ENCODE measurements around the gene ALG14.
A peak's percentile ranks its signal among the peaks of the same experiment; 100 is the strongest.

Gene ALG14

DNA sequence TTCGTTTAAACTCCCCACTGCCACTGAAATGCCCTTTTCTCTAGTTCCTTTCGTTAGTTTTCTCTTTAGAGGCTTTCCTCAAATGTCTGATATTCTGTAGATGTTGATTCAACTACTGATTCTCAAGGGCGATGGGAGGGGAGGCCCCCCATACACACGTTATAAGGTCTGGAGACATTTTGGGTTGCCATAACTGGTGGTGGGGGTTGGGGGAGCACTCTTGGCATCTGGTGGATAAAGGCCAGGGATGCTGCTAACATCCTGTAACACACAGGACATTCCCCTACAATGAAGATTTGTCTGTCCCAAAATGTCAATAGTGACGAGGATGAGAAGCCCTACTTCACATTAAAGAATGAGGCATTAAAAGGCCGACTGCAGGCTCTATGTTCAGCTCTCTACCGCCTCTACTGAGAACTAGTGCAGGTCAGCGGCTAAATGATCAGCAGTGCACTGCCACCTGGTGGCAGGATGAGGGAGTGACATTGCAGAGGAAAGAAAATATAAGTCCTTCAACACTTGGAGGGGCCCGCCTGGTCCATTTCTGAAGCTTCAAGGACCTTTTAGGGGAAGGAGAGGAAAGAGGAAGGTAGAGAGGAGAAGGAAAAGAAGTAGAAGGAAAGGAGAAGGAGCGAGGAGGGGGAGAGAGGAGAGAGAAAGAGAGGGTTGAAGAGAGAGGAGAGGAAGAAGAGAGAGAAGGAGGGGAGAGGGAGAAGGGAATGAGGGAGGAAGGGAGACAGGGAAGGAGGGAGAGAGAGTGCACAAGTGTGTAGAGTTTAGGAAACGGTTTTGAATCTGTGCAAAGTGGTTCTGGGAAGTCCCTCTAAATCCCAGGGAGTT lies 29.4 kb downstream of the ALG14 start:
- no peaks in the 10 kb centered on the region for H3K9me3 ChIP-seq (ENCODE audit: control insufficient read depth in 2 of 2, low read length in 2 of 2)
- peak overlapping the region in 1 of 2 donors; percentile 52 for H3K9ac ChIP-seq (ENCODE audit: low read length in 2 of 2)
- peaks cover 8% of the 10 kb centered on the region for H3K4me1 ChIP-seq (ENCODE audit: control insufficient read depth, insufficient read depth, low read length)
- H3K27ac ChIP-seq (ENCODE audit: low read length), result peak overlapping the region; percentile 26
- no peaks in the 10 kb centered on the region for H3K27me3 ChIP-seq (ENCODE audit: control insufficient read depth in 1 of 2, insufficient read depth in 2 of 2, low read length in 2 of 2)
- H3K36me3 ChIP-seq (ENCODE audit: control insufficient read depth in 2 of 2, insufficient read depth in 2 of 2, low read length in 2 of 2), result no peaks in the 10 kb centered on the region
- H3K4me3 ChIP-seq (ENCODE audit: low read length in 2 of 2), result no peak overlapping the region

DNA sequence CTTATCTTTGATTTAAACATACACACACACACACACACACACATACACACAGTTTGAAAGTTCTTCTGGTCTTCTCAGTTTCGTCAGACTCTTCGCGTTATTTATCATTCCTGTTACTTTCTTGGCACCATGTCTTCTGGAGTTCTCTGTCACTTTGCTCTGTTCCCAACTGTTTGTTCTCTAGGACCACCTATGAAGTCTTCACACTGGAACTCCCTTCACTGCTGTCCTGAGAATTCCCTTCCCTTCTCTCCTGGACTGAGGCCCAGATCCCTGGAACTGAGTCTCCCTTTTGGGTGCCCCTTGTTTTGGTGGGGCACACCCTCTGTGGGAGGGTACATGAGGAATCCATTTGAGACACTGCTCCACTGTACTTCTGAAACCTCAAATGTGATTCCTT lies 30.5 kb downstream of the ALG14 start:
- H3K4me3 ChIP-seq (ENCODE audit: low read length in 2 of 2), result peak overlapping the region; percentile 23 to 42
- H3K9me3 ChIP-seq (ENCODE audit: control insufficient read depth in 2 of 2, low read length in 2 of 2), result no peaks in the 10 kb centered on the region
- peaks cover 8% of the 10 kb centered on the region for H3K4me1 ChIP-seq (ENCODE audit: control insufficient read depth, insufficient read depth, low read length)
- H3K27ac ChIP-seq (ENCODE audit: low read length), result peak overlapping the region; percentile 47
- peak overlapping the region in 1 of 2 donors; percentile 1 for H3K9ac ChIP-seq (ENCODE audit: low read length in 2 of 2)
- H3K36me3 ChIP-seq (ENCODE audit: control insufficient read depth in 2 of 2, insufficient read depth in 2 of 2, low read length in 2 of 2), result no peaks in the 10 kb centered on the region
- no peaks in the 10 kb centered on the region for H3K27me3 ChIP-seq (ENCODE audit: control insufficient read depth in 1 of 2, insufficient read depth in 2 of 2, low read length in 2 of 2)

DNA sequence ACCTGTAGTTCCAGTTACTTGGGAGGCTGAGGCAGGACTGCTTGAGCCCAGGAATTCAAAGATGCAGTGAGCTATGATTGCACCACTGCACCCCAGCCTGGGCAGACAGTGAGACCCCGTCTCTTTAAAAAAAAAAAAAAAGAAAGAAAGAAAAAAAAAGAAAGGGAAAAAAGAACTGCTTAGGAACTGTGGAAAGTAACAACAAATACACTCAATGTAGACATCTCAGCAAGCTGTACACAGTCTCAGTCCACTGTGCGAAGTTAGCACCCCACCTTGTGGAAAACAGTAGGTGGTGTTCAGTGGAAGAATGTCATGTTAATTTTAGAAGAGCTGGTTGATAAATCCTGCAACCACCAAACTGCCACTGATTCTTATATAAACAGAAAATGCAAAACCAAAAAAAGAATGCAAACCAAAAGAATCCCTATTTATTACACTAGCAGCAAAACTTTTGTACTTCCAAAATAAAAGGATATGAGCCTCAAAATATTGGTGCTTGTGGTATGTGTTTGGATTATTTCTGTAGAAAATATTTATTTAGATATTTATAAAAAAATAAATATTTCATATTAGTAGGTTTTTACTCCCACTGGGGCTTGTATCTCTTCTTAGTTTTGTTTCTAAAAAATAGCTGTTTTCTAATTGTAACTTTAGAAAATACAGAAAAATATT lies 31.1 kb downstream of the ALG14 start:
- Histone ChIP-seq H3K4me3 (ENCODE audit: low read length in 2 of 2) (no peak overlapping the region), H3K27me3 (ENCODE audit: control insufficient read depth in 1 of 2, insufficient read depth in 2 of 2, low read length in 2 of 2) (no peaks in the 10 kb centered on the region), H3K4me1 (ENCODE audit: control insufficient read depth, insufficient read depth, low read length) (peaks cover 8% of the 10 kb centered on the region), H3K36me3 (ENCODE audit: control insufficient read depth in 2 of 2, insufficient read depth in 2 of 2, low read length in 2 of 2) (no peaks in the 10 kb centered on the region), H3K9ac (ENCODE audit: low read length in 2 of 2) (peak overlapping the region in 1 of 2 donors; percentile 1), H3K9me3 (ENCODE audit: control insufficient read depth in 2 of 2, low read length in 2 of 2) (no peaks in the 10 kb centered on the region), H3K27ac (ENCODE audit: low read length) (peak overlapping the region; percentile 47)

DNA sequence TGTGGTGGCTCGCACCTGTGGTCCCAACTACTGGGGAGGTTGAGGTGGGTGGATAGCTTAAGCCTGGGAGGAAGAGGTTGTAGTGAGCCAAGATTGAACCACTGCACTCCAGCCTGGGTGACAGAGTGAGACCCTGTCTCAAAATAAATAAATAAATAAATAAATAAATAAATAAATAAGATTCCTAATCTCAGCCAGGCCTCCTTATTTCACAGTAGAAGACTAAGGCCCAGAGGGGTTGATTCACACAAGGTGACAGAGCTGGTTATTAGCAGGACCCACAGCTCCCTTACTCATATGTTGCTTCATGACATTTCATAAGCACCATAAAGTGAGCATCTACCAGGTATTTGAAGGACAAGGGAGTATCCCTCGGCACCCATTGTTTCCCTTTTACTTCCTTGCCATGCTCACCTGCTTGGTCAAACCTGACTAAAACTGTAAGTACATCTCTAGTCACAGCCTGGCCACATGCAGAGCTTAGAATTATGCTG lies 32.7 kb downstream of the ALG14 start:
- H3K9me3 ChIP-seq (ENCODE audit: control insufficient read depth in 2 of 2, low read length in 2 of 2), result no peaks in the 10 kb centered on the region
- no peak overlapping the region for H3K27ac ChIP-seq (ENCODE audit: low read length)
- H3K36me3 ChIP-seq (ENCODE audit: control insufficient read depth in 2 of 2, insufficient read depth in 2 of 2, low read length in 2 of 2), result no peaks in the 10 kb centered on the region

DNA sequence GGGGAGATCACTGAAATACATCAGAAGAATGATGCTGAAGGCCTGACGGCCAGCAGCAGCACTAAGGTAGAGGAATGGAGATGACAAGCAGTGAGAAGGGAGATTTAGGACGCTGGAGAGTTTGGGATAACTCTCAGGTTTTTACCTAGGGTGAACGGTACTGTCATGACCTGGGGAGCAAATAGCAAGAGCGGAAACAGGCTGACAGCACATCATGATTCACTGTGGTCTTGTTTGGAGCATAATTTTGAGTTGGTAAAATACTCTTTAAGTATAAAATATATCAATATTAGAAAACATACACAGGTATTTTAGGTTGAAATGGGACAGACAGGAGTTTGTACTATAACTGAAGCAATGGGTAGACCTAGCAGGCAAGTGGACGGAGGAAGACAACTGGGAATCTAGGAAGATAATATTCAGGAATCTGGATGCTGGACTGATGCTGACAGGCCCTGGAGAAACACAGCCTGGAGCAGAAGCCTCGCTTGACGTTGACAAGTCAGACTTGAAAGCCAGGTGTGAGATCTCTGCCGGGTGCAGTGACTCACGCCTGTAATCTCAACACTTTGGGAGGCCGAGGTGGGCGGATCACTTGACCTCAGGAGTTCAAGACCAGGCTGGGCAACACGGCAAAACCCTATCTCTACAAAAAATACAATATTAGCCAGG lies 33.3 kb downstream of the ALG14 start:
- H3K27ac ChIP-seq (ENCODE audit: low read length), result no peak overlapping the region

More for the DNA sequence above, 32.7 kb downstream of the ALG14 start:
- H3K4me1 ChIP-seq (ENCODE audit: control insufficient read depth, insufficient read depth, low read length), result peaks cover 8% of the 10 kb centered on the region
- H3K27me3 ChIP-seq (ENCODE audit: control insufficient read depth in 1 of 2, insufficient read depth in 2 of 2, low read length in 2 of 2), result no peaks in the 10 kb centered on the region
- no peak overlapping the region for H3K4me3 ChIP-seq (ENCODE audit: low read length in 2 of 2)
- no peak overlapping the region for H3K9ac ChIP-seq (ENCODE audit: low read length in 2 of 2)

DNA sequence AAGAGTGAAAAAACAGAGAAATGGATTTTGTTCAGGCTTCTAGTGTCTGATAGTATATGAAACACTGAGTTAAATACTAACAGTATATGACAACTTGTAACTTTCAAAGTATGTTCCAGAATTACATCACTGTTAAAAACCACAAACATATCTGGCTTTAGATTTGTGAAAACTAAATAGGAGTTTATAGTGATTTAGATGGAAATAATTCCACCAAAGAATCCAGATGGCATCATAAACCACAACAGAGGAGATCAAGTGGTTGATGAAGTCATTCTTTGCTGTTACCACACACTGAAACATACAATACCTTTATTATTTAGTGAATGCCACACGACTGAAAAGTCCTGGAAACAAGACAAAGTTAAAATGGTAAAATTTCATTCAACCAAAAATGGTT lies 37.2 kb downstream of the ALG14 start:
- H3K9ac ChIP-seq (ENCODE audit: low read length in 2 of 2), result no peak overlapping the region
- no peak overlapping the region for H3K27ac ChIP-seq (ENCODE audit: low read length)
- no peak overlapping the region for H3K4me3 ChIP-seq (ENCODE audit: low read length in 2 of 2)
- H3K4me1 ChIP-seq (ENCODE audit: control insufficient read depth, insufficient read depth, low read length), result no peaks in the 10 kb centered on the region
- no peaks in the 10 kb centered on the region for H3K27me3 ChIP-seq (ENCODE audit: control insufficient read depth in 1 of 2, insufficient read depth in 2 of 2, low read length in 2 of 2)
- H3K9me3 ChIP-seq (ENCODE audit: control insufficient read depth in 2 of 2, low read length in 2 of 2), result no peaks in the 10 kb centered on the region
- no peaks in the 10 kb centered on the region for H3K36me3 ChIP-seq (ENCODE audit: control insufficient read depth in 2 of 2, insufficient read depth in 2 of 2, low read length in 2 of 2)

More for the DNA sequence above, 33.3 kb downstream of the ALG14 start:
- H3K4me3 ChIP-seq (ENCODE audit: low read length in 2 of 2), result no peak overlapping the region
- H3K4me1 ChIP-seq (ENCODE audit: control insufficient read depth, insufficient read depth, low read length), result peaks cover 8% of the 10 kb centered on the region
- H3K9ac ChIP-seq (ENCODE audit: low read length in 2 of 2), result no peak overlapping the region
- no peaks in the 10 kb centered on the region for H3K9me3 ChIP-seq (ENCODE audit: control insufficient read depth in 2 of 2, low read length in 2 of 2)
- H3K27me3 ChIP-seq (ENCODE audit: control insufficient read depth in 1 of 2, insufficient read depth in 2 of 2, low read length in 2 of 2), result no peaks in the 10 kb centered on the region
- no peaks in the 10 kb centered on the region for H3K36me3 ChIP-seq (ENCODE audit: control insufficient read depth in 2 of 2, insufficient read depth in 2 of 2, low read length in 2 of 2)

DNA sequence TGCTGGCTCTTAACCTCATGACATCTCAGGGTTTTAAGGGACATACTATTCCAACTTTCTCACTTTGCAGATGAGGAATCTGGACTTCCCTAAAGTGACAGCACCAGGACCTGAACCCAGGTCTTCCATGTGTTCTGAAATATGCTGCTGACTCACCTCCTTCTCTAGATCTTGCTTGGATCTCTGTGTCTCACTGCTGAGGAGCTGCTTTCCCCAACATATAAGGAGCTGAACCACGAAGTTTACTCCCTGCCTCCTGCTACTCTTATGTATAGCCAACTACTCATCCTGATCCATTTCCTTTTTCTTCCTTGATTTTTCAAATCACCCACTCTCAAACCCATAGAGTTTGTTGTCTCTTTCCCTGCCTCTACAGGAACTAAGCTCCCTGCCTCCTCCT lies 38.2 kb downstream of the ALG14 start:
- Histone ChIP-seq H3K4me3 (ENCODE audit: low read length in 2 of 2) (no peak overlapping the region), H3K36me3 (ENCODE audit: control insufficient read depth in 2 of 2, insufficient read depth in 2 of 2, low read length in 2 of 2) (no peaks in the 10 kb centered on the region), H3K9ac (ENCODE audit: low read length in 2 of 2) (no peak overlapping the region)

DNA sequence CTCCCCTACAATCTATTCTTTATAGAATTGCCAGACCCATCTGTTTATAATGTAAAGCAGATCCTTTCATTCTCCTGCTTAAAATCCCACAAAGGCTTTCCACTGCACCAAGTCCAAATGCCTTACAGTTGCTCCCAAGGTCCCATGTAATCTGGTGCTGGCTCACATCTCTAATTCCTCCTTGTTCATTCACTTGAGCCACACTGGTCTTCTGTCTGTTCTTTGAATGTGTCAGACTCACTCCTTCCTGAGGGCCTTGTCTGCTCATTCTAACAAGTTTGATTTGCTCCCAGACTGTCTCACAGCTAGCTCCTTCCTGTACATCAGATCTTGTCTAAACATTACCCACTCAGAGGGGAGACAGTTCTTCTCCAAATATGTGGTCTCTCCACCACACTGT lies 38.9 kb downstream of the ALG14 start:
- Histone ChIP-seq H3K36me3 (ENCODE audit: control insufficient read depth in 2 of 2, insufficient read depth in 2 of 2, low read length in 2 of 2) (no peaks in the 10 kb centered on the region), H3K4me1 (ENCODE audit: control insufficient read depth, insufficient read depth, low read length) (no peaks in the 10 kb centered on the region), H3K27ac (ENCODE audit: low read length) (no peak overlapping the region), H3K27me3 (ENCODE audit: control insufficient read depth in 1 of 2, insufficient read depth in 2 of 2, low read length in 2 of 2) (no peaks in the 10 kb centered on the region), H3K9ac (ENCODE audit: low read length in 2 of 2) (no peak overlapping the region), H3K4me3 (ENCODE audit: low read length in 2 of 2) (no peak overlapping the region), H3K9me3 (ENCODE audit: control insufficient read depth in 2 of 2, low read length in 2 of 2) (peaks cover 0 to 3% of the 10 kb centered on the region in 2 donors)

More for the DNA sequence above, 38.2 kb downstream of the ALG14 start:
- Histone ChIP-seq H3K4me1 (ENCODE audit: control insufficient read depth, insufficient read depth, low read length) (no peaks in the 10 kb centered on the region), H3K27ac (ENCODE audit: low read length) (no peak overlapping the region), H3K9me3 (ENCODE audit: control insufficient read depth in 2 of 2, low read length in 2 of 2) (no peaks in the 10 kb centered on the region), H3K27me3 (ENCODE audit: control insufficient read depth in 1 of 2, insufficient read depth in 2 of 2, low read length in 2 of 2) (no peaks in the 10 kb centered on the region)

DNA sequence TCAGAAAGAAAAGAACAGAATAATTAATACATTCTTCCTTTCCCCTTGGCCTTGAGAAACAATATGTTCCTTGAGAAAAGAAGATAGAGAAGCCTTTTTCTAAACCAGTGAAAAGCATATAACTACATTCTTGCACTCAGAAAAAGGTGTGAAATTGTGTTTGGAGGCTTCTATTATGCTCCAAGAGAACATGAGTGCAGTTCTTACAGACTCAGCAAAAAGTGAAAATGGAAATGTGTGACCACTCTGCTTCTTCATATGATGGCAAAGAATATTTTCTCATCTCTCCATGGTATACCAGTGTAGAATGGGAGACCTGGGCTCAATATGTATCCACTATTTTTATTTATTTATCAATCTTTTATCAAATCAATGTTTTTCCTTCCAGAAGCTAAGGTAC lies 43.2 kb downstream of the ALG14 start:
- Histone ChIP-seq H3K27me3 (ENCODE audit: control insufficient read depth in 1 of 2, insufficient read depth in 2 of 2, low read length in 2 of 2) (no peaks in the 10 kb centered on the region), H3K27ac (ENCODE audit: low read length) (no peak overlapping the region), H3K36me3 (ENCODE audit: control insufficient read depth in 2 of 2, insufficient read depth in 2 of 2, low read length in 2 of 2) (peaks cover 0 to 2% of the 10 kb centered on the region in 2 donors), H3K4me3 (ENCODE audit: low read length in 2 of 2) (no peak overlapping the region), H3K9ac (ENCODE audit: low read length in 2 of 2) (no peak overlapping the region), H3K4me1 (ENCODE audit: control insufficient read depth, insufficient read depth, low read length) (no peaks in the 10 kb centered on the region), H3K9me3 (ENCODE audit: control insufficient read depth in 2 of 2, low read length in 2 of 2) (peaks cover 0 to 7% of the 10 kb centered on the region in 2 donors)

DNA sequence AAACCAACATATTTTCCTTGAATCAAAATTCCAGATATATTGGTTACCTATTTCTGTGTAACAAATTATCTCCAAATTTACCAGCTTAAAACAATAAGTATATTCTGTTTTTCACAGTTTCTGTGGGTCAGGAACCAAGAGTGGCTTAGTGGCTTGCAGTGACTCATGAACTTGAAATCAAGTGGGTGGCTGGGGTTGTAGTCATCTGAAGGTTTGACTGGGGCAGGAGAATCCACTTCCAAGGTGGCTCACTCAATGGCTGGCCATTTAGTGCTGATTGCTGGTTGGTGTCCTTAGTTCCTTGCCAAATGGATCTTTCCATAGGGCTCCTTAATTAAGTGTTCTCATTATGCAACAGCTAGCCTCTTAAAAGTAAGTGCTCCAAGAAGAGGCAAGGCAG lies 43.8 kb downstream of the ALG14 start:
- Histone ChIP-seq H3K4me3 (ENCODE audit: low read length in 2 of 2) (no peak overlapping the region), H3K9me3 (ENCODE audit: control insufficient read depth in 2 of 2, low read length in 2 of 2) (peaks cover 0 to 7% of the 10 kb centered on the region in 2 donors), H3K36me3 (ENCODE audit: control insufficient read depth in 2 of 2, insufficient read depth in 2 of 2, low read length in 2 of 2) (peaks cover 0 to 2% of the 10 kb centered on the region in 2 donors), H3K27me3 (ENCODE audit: control insufficient read depth in 1 of 2, insufficient read depth in 2 of 2, low read length in 2 of 2) (no peaks in the 10 kb centered on the region), H3K27ac (ENCODE audit: low read length) (no peak overlapping the region), H3K4me1 (ENCODE audit: control insufficient read depth, insufficient read depth, low read length) (no peaks in the 10 kb centered on the region), H3K9ac (ENCODE audit: low read length in 2 of 2) (no peak overlapping the region)

Data from stomach smooth muscle (tissue), 2 donors.